Loucy (cell line): ENCODE data around the gene ADISSP.

ENCODE experiments used
- H2AFZ ChIP-seq: fragments of 200-600 bp; sonication (generic); 2 replicates; pipeline ENCODE4 v1.6.0; 2016; ENCODE audit warnings: antibody characterized with exemption, mild to moderate bottlenecking, low read length, moderate library complexity
- H3F3A ChIP-seq: fragments of 200-600 bp; 2 replicates; pipeline ENCODE4 v1.6.0; 2016; ENCODE audit warnings: antibody characterized with exemption, low read depth, mild to moderate bottlenecking
- H3K27me3 ChIP-seq: fragments of 200-600 bp; sonication (generic); 2 replicates; pipeline ENCODE4 v1.6.1; 2014; ENCODE audit warnings: low read length, mild to moderate bottlenecking; ENCODE audit not compliant: insufficient read depth, poor library complexity, severe bottlenecking
- H3K36me3 ChIP-seq: fragments of 200-600 bp; sonication (generic); 2 replicates; pipeline ENCODE4 v1.6.1; 2016; ENCODE audit warnings: low read length; ENCODE audit not compliant: insufficient read depth
- H3K4me1 ChIP-seq: fragments of 200-600 bp; sonication (generic); 2 replicates; pipeline ENCODE4 v1.5.1; 2014; ENCODE audit warnings: low read length, mild to moderate bottlenecking; ENCODE audit not compliant: insufficient read depth, poor library complexity, severe bottlenecking
- H3K4me2 ChIP-seq: fragments of 200-600 bp; sonication (generic); 2 replicates; pipeline ENCODE4 v1.6.0; 2014; ENCODE audit warnings: antibody characterized with exemption, low read length, low read depth, mild to moderate bottlenecking; ENCODE audit not compliant: poor library complexity, severe bottlenecking
- H3K4me3 ChIP-seq: fragments of 200-600 bp; sonication (generic); 2 replicates; pipeline ENCODE4 v1.5.1; 2014; ENCODE audit warnings: low read length, mild to moderate bottlenecking, mixed read lengths; ENCODE audit not compliant: poor library complexity, severe bottlenecking
- H3K79me2 ChIP-seq: fragments of 200-600 bp; sonication (generic); 2 replicates; pipeline ENCODE4 v1.6.1; 2014; ENCODE audit warnings: low read length; ENCODE audit not compliant: insufficient read depth
- H3K9ac ChIP-seq: fragments of 200-600 bp; sonication (generic); 2 replicates; pipeline ENCODE4 v1.6.0; 2014; ENCODE audit warnings: mild to moderate bottlenecking, low read depth, low read length, moderate library complexity; ENCODE audit not compliant: poor library complexity, severe bottlenecking
- H3K9me2 ChIP-seq: fragments of 200-600 bp; sonication (generic); replicated peaks from 2 replicates; pipeline ENCODE4 v1.6.1; 2016; ENCODE audit warnings: low read depth, low read length, mixed read lengths
- H3K9me3 ChIP-seq: fragments of 200-600 bp; sonication (generic); 2 replicates; pipeline ENCODE4 v1.6.1; 2014; ENCODE audit warnings: mild to moderate bottlenecking, antibody characterized with exemption, low read length, low read depth; ENCODE audit not compliant: insufficient read depth
- H4K20me1 ChIP-seq: fragments of 200-600 bp; sonication (generic); 2 replicates; pipeline ENCODE4 v1.6.0; 2014; ENCODE audit warnings: antibody characterized with exemption, low read length, mild to moderate bottlenecking; ENCODE audit not compliant: insufficient read depth, poor library complexity, severe bottlenecking
- EZH2phosphoT487 ChIP-seq: fragments of 200-600 bp; IDR thresholded peaks from 2 replicates; pipeline ENCODE4 v1.6.1; 2018; ENCODE audit warnings: antibody characterized with exemption, mild to moderate bottlenecking, moderate library complexity, borderline replicate concordance
- TF ChIP-seq, protein P1 (sequence below): fragments of 200-600 bp; sonication (generic); conservative IDR thresholded peaks from 2 replicates; pipeline ENCODE4 v1.5.1; 2014; ENCODE audit warnings: mild to moderate bottlenecking, antibody characterized with exemption, low read length

Gene ADISSP

DNA sequence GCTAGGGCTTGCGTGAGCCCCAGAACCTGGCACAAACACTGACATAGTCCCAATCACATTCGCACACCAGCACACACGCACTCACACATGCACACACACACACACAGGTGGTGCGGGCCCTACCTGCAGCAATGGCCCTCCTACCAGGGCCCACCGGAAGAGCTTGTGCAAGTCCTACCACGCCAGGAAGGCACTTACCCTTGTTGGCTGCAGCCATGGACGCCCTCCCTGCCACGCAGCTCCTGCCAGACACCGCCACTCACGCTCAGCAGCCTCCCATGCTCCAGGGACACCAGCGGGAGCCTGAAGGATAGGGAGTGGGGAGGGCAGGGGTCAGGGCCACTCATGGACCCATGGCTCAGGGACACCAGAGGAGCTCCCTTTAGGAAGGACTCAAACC is 7.7 kb downstream of the ADISSP start:
- TF ChIP-seq EZH2phosphoT487: no peak
- TF ChIP-seq, protein P1, sequence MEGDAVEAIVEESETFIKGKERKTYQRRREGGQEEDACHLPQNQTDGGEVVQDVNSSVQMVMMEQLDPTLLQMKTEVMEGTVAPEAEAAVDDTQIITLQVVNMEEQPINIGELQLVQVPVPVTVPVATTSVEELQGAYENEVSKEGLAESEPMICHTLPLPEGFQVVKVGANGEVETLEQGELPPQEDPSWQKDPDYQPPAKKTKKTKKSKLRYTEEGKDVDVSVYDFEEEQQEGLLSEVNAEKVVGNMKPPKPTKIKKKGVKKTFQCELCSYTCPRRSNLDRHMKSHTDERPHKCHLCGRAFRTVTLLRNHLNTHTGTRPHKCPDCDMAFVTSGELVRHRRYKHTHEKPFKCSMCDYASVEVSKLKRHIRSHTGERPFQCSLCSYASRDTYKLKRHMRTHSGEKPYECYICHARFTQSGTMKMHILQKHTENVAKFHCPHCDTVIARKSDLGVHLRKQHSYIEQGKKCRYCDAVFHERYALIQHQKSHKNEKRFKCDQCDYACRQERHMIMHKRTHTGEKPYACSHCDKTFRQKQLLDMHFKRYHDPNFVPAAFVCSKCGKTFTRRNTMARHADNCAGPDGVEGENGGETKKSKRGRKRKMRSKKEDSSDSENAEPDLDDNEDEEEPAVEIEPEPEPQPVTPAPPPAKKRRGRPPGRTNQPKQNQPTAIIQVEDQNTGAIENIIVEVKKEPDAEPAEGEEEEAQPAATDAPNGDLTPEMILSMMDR: no peak

DNA sequence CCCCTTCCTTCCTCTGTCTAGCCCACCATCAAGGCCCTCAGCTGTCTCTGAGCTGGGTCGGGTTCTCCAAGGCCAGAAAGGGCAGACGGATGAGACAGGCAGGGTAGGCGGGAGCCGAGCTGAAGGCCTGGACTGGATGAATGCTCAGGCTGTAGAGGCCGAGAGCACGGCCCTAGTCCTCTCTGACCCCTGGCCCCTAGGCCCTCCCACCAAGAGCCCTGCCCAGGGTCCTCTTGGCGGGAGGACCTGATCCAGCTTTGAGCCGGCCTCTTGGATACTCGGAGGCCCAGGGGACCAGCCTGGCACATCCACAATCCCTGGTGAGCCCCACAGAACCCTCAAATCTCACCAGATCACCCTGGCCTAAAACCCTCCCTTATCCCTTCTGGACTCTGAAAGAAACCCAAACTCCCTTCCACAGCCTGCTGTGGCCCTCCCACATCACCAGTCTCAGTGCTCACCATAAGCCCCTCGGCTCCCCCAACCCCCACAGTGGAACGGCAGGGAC is 8.2 kb downstream of the ADISSP start:
- no peak overlapping the region for H3K4me3 ChIP-seq
- no peak overlapping the region for H2AFZ ChIP-seq
- H3F3A ChIP-seq: no peaks in the 10 kb centered on the region
- H3K9me3 ChIP-seq: no peaks in the 10 kb centered on the region
- H3K4me1 ChIP-seq: peaks cover 2% of the 10 kb centered on the region
- peaks cover 8% of the 10 kb centered on the region; the same call in 1 of the 2 replicates for H3K36me3 ChIP-seq
- TF ChIP-seq, protein P1: no peak
- TF ChIP-seq EZH2phosphoT487: no peak
- no peaks in the 10 kb centered on the region for H3K79me2 ChIP-seq
- H3K4me2 ChIP-seq: no peak overlapping the region
- H3K9me2 ChIP-seq: no peaks in the 10 kb centered on the region
- no peaks in the 10 kb centered on the region for H4K20me1 ChIP-seq
- H3K9ac ChIP-seq: no peak overlapping the region
- H3K27me3 ChIP-seq: no peaks in the 10 kb centered on the region

More for the DNA sequence above, 7.7 kb downstream of the ADISSP start:
- Histone ChIP-seq H3K79me2 (no peaks in the 10 kb centered on the region), H3K36me3 (peaks cover 8% of the 10 kb centered on the region; the same call in 1 of the 2 replicates), H3K4me3 (no peak overlapping the region), H3K27me3 (no peaks in the 10 kb centered on the region), H3K9me3 (no peaks in the 10 kb centered on the region), H3F3A (no peaks in the 10 kb centered on the region), H4K20me1 (no peaks in the 10 kb centered on the region), H3K9ac (no peak overlapping the region), H2AFZ (no peak overlapping the region), H3K9me2 (no peaks in the 10 kb centered on the region), H3K4me1 (peaks cover 7% of the 10 kb centered on the region), H3K4me2 (no peak overlapping the region)

DNA sequence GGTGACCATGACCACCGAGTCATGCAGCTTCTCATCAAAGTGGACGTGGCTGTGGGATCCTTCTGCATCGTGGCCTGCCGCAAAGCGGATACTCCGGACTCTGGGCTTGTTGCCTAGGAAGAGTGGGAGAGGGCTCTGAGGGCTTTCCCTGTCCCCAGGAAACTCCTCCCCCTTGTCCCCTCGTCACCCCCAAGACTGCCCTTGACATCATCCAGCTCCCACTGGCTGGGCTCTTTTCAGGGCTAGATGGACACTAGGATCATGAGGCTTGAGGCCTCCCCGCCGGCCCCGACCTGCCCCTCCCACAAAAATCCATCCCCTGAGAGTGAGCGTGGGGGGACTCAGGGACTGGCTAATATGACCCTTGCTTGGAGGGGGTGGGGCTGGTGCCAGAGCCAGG is 9.0 kb downstream of the ADISSP start:
- H3K36me3 ChIP-seq: peaks cover 8% of the 10 kb centered on the region; the same call in 1 of the 2 replicates
- H3K4me3 ChIP-seq: no peak overlapping the region
- H3K9me2 ChIP-seq: no peaks in the 10 kb centered on the region
- H3K9me3 ChIP-seq: no peaks in the 10 kb centered on the region
- no peak overlapping the region for H3K9ac ChIP-seq
- H3K4me1 ChIP-seq: no peaks in the 10 kb centered on the region
- H3K79me2 ChIP-seq: no peaks in the 10 kb centered on the region
- H2AFZ ChIP-seq: no peak overlapping the region
- H4K20me1 ChIP-seq: no peaks in the 10 kb centered on the region
- no peaks in the 10 kb centered on the region for H3F3A ChIP-seq
- no peak overlapping the region for H3K4me2 ChIP-seq
- no peak for TF ChIP-seq EZH2phosphoT487
- TF ChIP-seq, protein P1: no peak
- no peaks in the 10 kb centered on the region for H3K27me3 ChIP-seq
